Skeletal muscle satellite cell (primary cell): Measurements from ENCODE around the gene RECK.

ENCODE experiments used
- H3K27me3 ChIP-seq: 2 replicates; pipeline ENCODE4 v1.7.0; 2013; ENCODE audit warnings: low read length; ENCODE audit not compliant: control insufficient read depth, insufficient read depth
- H3K36me3 ChIP-seq: 2 replicates; pipeline ENCODE4 v1.7.0; 2013; ENCODE audit warnings: mild to moderate bottlenecking, control low read depth, low read length; ENCODE audit not compliant: insufficient read depth
- H3K4me1 ChIP-seq: 2 replicates; pipeline ENCODE4 v1.7.0; 2013; ENCODE audit warnings: low read length; ENCODE audit not compliant: control insufficient read depth, insufficient read depth
- H3K4me2 ChIP-seq: 2 replicates; pipeline ENCODE4 v1.7.0; 2013; ENCODE audit warnings: mild to moderate bottlenecking, low read length
- H3K4me3 ChIP-seq: 2 replicates; pipeline ENCODE4 v1.7.0; 2013; ENCODE audit warnings: low read length
- H3K9ac ChIP-seq: 2 replicates; pipeline ENCODE4 v1.7.0; 2013; ENCODE audit warnings: mild to moderate bottlenecking, low read depth, low read length, moderate library complexity
- H3K9me3 ChIP-seq: replicated peaks from 2 replicates; pipeline ENCODE4 v1.7.0; 2013; ENCODE audit warnings: mild to moderate bottlenecking, control low read depth, low read length

Gene RECK

GRCh38 chr9:36007316-36007708, 29.4 kb upstream of the RECK start:
- H3K27me3 ChIP-seq: no peaks in the 10 kb centered on the region
- no peaks in the 10 kb centered on the region for H3K36me3 ChIP-seq
- no peak overlapping the region for H3K4me2 ChIP-seq
- H3K9ac ChIP-seq: no peak overlapping the region
- H3K4me1 ChIP-seq: peaks cover 4% of the 10 kb centered on the region
- H3K9me3 ChIP-seq: no peaks in the 10 kb centered on the region
- no peak overlapping the region for H3K4me3 ChIP-seq

GRCh38 chr9:36007852-36008251, 28.9 kb upstream of the RECK start:
- peaks cover 4% of the 10 kb centered on the region for H3K4me1 ChIP-seq
- H3K9ac ChIP-seq: no peak overlapping the region
- no peak overlapping the region for H3K4me3 ChIP-seq
- no peaks in the 10 kb centered on the region for H3K9me3 ChIP-seq
- H3K27me3 ChIP-seq: no peaks in the 10 kb centered on the region
- no peak overlapping the region for H3K4me2 ChIP-seq
- no peaks in the 10 kb centered on the region for H3K36me3 ChIP-seq

GRCh38 chr9:36008774-36009300, 27.9 kb upstream of the RECK start:
- Histone ChIP-seq H3K4me3 (no peak overlapping the region), H3K4me2 (peak overlapping the region; percentile 60), H3K36me3 (no peaks in the 10 kb centered on the region), H3K9ac (peak overlapping the region; percentile 28), H3K9me3 (no peaks in the 10 kb centered on the region), H3K4me1 (peaks cover 4% of the 10 kb centered on the region), H3K27me3 (no peaks in the 10 kb centered on the region)

- H3K36me3 ChIP-seq: no peaks in the 10 kb centered on the region
- no peaks in the 10 kb centered on the region for H3K9me3 ChIP-seq
These were observed 25.3 kb upstream of the RECK start for GRCh38 chr9:36011379-36011778.

GRCh38 chr9:36017278-36017677, 19.4 kb upstream of the RECK start:
- H3K4me1 ChIP-seq: peaks cover 7% of the 10 kb centered on the region
- no peak overlapping the region for H3K4me2 ChIP-seq
- no peak overlapping the region for H3K9ac ChIP-seq
- no peak overlapping the region for H3K4me3 ChIP-seq
- no peaks in the 10 kb centered on the region for H3K36me3 ChIP-seq
- no peaks in the 10 kb centered on the region for H3K27me3 ChIP-seq
- H3K9me3 ChIP-seq: no peaks in the 10 kb centered on the region

More at GRCh38 chr9:36011379-36011778, 25.3 kb upstream of the RECK start:
- no peaks in the 10 kb centered on the region for H3K27me3 ChIP-seq
- H3K9ac ChIP-seq: no peak overlapping the region
- H3K4me2 ChIP-seq: no peak overlapping the region
- no peak overlapping the region for H3K4me3 ChIP-seq
- peaks cover 4% of the 10 kb centered on the region for H3K4me1 ChIP-seq

GRCh38 chr9:36018129-36018528, 18.6 kb upstream of the RECK start:
- no peak overlapping the region for H3K4me3 ChIP-seq
- H3K27me3 ChIP-seq: no peaks in the 10 kb centered on the region
- no peaks in the 10 kb centered on the region for H3K36me3 ChIP-seq
- no peak overlapping the region for H3K4me2 ChIP-seq
- peaks cover 7% of the 10 kb centered on the region for H3K4me1 ChIP-seq
- H3K9me3 ChIP-seq: no peaks in the 10 kb centered on the region
- H3K9ac ChIP-seq: no peak overlapping the region

GRCh38 chr9:36018891-36019720, 17.6 kb upstream of the RECK start:
- H3K4me2 ChIP-seq: no peak overlapping the region
- no peak overlapping the region for H3K4me3 ChIP-seq
- no peaks in the 10 kb centered on the region for H3K9me3 ChIP-seq
- H3K4me1 ChIP-seq: peaks cover 7% of the 10 kb centered on the region
- H3K9ac ChIP-seq: no peak overlapping the region
- H3K36me3 ChIP-seq: no peaks in the 10 kb centered on the region
- no peaks in the 10 kb centered on the region for H3K27me3 ChIP-seq

- peaks cover 6% of the 10 kb centered on the region for H3K4me1 ChIP-seq
- H3K9ac ChIP-seq: no peak overlapping the region
- H3K36me3 ChIP-seq: no peaks in the 10 kb centered on the region
- H3K27me3 ChIP-seq: no peaks in the 10 kb centered on the region
- H3K9me3 ChIP-seq: no peaks in the 10 kb centered on the region
- H3K4me2 ChIP-seq: no peak overlapping the region
- no peak overlapping the region for H3K4me3 ChIP-seq
These were observed 14.7 kb upstream of the RECK start for GRCh38 chr9:36021968-36022367.

GRCh38 chr9:36023260-36024048, 13.3 kb upstream of the RECK start:
- peaks cover 3% of the 10 kb centered on the region for H3K4me1 ChIP-seq
- no peaks in the 10 kb centered on the region for H3K36me3 ChIP-seq
- no peaks in the 10 kb centered on the region for H3K9me3 ChIP-seq
- H3K9ac ChIP-seq: no peak overlapping the region
- no peaks in the 10 kb centered on the region for H3K27me3 ChIP-seq
- no peak overlapping the region for H3K4me2 ChIP-seq
- H3K4me3 ChIP-seq: no peak overlapping the region

- Histone ChIP-seq H3K4me3 (no peak overlapping the region), H3K4me1 (peaks cover 22% of the 10 kb centered on the region), H3K4me2 (no peak overlapping the region), H3K9ac (no peak overlapping the region), H3K36me3 (no peaks in the 10 kb centered on the region), H3K27me3 (no peaks in the 10 kb centered on the region), H3K9me3 (no peaks in the 10 kb centered on the region)
These were observed 11.0 kb upstream of the RECK start for GRCh38 chr9:36025746-36026145.

GRCh38 chr9:36029202-36029601, 7.5 kb upstream of the RECK start:
- H3K9ac ChIP-seq: peak overlapping the region; percentile 70
- H3K36me3 ChIP-seq: no peaks in the 10 kb centered on the region
- peaks cover 41% of the 10 kb centered on the region for H3K4me1 ChIP-seq
- H3K9me3 ChIP-seq: no peaks in the 10 kb centered on the region
- H3K27me3 ChIP-seq: no peaks in the 10 kb centered on the region
- H3K4me3 ChIP-seq: peak overlapping the region; percentile 10
- H3K4me2 ChIP-seq: peak overlapping the region; percentile 64
